Right renal pelvis (tissue), 4 donors: ENCODE results near the gene RASSF8. TPM values are rescaled to one million over a fixed set of nuclear protein-coding genes. Genes with fewer than 3 reads are reported as not detected.
"Not testable (repeated sequence)": the region's sequence is repeated elsewhere in the genome, so short reads cannot be mapped to it uniquely, and the experiment has no call there.

Experiments used
- DNase-seq, 4 donors: peaks; one replicate each; pipeline ENCODE4 v3.0.0-alpha.2; 2013; ENCODE audit warnings: low read depth in 4 of 4, low spot score in 3 of 4, missing footprints in 1 of 4
- polyA plus RNA-seq, 4 donors: library from polyadenylated mRNA; unstranded; fragments of 120-200 nt; gene quantifications; one replicate each; pipeline ENCODE4 v1.2.1, GENCODE V29; 2013; ENCODE audit not compliant: insufficient read length in 4 of 4

The RASSF8 gene
- polyA plus RNA-seq, 4 donors = 59.5 to 85.8 (median 69.3) TPM

- DNase-seq = no peak
Measured at GRCh38 chr12:26054383-26054782, 95.9 kb downstream of the RASSF8 start.

- no peak for DNase-seq
Measured at GRCh38 chr12:26055087-26055486, 96.6 kb downstream of the RASSF8 start.

- DNase-seq = no peak
Measured at GRCh38 chr12:26056335-26056734, 97.9 kb downstream of the RASSF8 start.

GRCh38 chr12:26057271-26057670 lies 98.8 kb downstream of the RASSF8 start:
- DNase-seq = not testable (repeated sequence)

GRCh38 chr12:26058308-26058707 lies 99.8 kb downstream of the RASSF8 start:
- no peak for DNase-seq

GRCh38 chr12:26058818-26059217 lies 100.3 kb downstream of the RASSF8 start:
- no peak for DNase-seq

- no peak for DNase-seq
Measured at GRCh38 chr12:26062006-26062405, 103.5 kb downstream of the RASSF8 start.

- DNase-seq = no peak
Measured at GRCh38 chr12:26062566-26062965, 104.1 kb downstream of the RASSF8 start.

GRCh38 chr12:26065451-26065850 lies 107.0 kb downstream of the RASSF8 start:
- no peak for DNase-seq

- no peak for DNase-seq
Measured at GRCh38 chr12:26068503-26068902, 110.0 kb downstream of the RASSF8 start.

GRCh38 chr12:26069796-26070195 lies 111.3 kb downstream of the RASSF8 start:
- DNase-seq = no peak

GRCh38 chr12:26077915-26078702 lies 119.6 kb downstream of the RASSF8 start:
- peak in 1 of 4 donors; percentile 7 for DNase-seq

- no peak for DNase-seq
Measured at GRCh38 chr12:26080911-26081310, 122.4 kb downstream of the RASSF8 start.

GRCh38 chr12:26086936-26087335 lies 128.5 kb downstream of the RASSF8 start:
- no peak for DNase-seq

- DNase-seq = no peak
Measured at GRCh38 chr12:26088998-26089397, 130.5 kb downstream of the RASSF8 start.

- no peak for DNase-seq
Measured at GRCh38 chr12:26090836-26091510, 132.5 kb downstream of the RASSF8 start.

GRCh38 chr12:26091822-26092221 lies 133.3 kb downstream of the RASSF8 start:
- no peak for DNase-seq

- DNase-seq = no peak
Measured at GRCh38 chr12:26092346-26093105, 134.0 kb downstream of the RASSF8 start.

GRCh38 chr12:26095186-26095585 lies 136.7 kb downstream of the RASSF8 start:
- DNase-seq = no peak

- no peak for DNase-seq
Measured at GRCh38 chr12:26096036-26096435, 137.6 kb downstream of the RASSF8 start.
